Keratinocyte (primary cell): ENCODE results near the gene SRSF4. TPM values are rescaled to one million over a fixed set of nuclear protein-coding genes. Genes with fewer than 3 reads are reported as not detected.

ENCODE experiments used
- DNase-seq: peaks from one replicate; pipeline ENCODE4 v3.0.0-alpha.2; 2011; ENCODE audit warnings: low read depth, missing footprints, low spot score
- FAIRE-seq: peaks from 2 replicates; lab custom pipeline; 2011; peaks lifted over from hg19 to GRCh38; lab: Jason Lieb, UNC
- H2AFZ ChIP-seq: 2 replicates; pipeline ENCODE4 v1.6.0; 2012; ENCODE audit warnings: low read length, control low read depth, inconsistent platforms; ENCODE audit not compliant: control insufficient read depth
- H3K27ac ChIP-seq: 2 replicates; pipeline ENCODE4 v1.5.1; 2011; ENCODE audit warnings: low read length; ENCODE audit not compliant: control insufficient read depth, insufficient read depth
- H3K27me3 ChIP-seq: 3 replicates; pipeline ENCODE4 v1.6.0; 2011; ENCODE audit warnings: low read length; ENCODE audit not compliant: control insufficient read depth, insufficient read depth; ENCODE audit errors: extremely low read depth
- H3K36me3 ChIP-seq, 2 experiments: 2 replicates in 1 of 2; 3 replicates in 1 of 2; pipeline ENCODE4 v1.5.1; 2011; ENCODE audit warnings: low read length in 2 of 2, mild to moderate bottlenecking in 1 of 2; ENCODE audit not compliant: control insufficient read depth in 2 of 2, insufficient read depth in 2 of 2; ENCODE audit errors: extremely low read depth in 1 of 2
- H3K4me1 ChIP-seq: 3 replicates; pipeline ENCODE4 v1.5.1; 2011; ENCODE audit warnings: low read length; ENCODE audit not compliant: control insufficient read depth, insufficient read depth; ENCODE audit errors: extremely low read depth
- H3K4me2 ChIP-seq: 3 replicates; pipeline ENCODE4 v1.6.0; 2011; ENCODE audit warnings: low read depth, low read length; ENCODE audit not compliant: control insufficient read depth, insufficient read depth; ENCODE audit errors: extremely low read depth
- H3K4me3 ChIP-seq, 3 experiments: fragments of 200-600 bp in 1 of 3; sonication (generic) in 1 of 3; 2 replicates in 2 of 3; 3 replicates in 1 of 3; pipeline ENCODE4 v1.5.1; 2011 to 2016; ENCODE audit warnings: low read length in 3 of 3, mild to moderate bottlenecking in 3 of 3, control low read depth in 2 of 3, inconsistent platforms in 1 of 3, low read depth in 1 of 3, mixed read lengths in 1 of 3, mixed run types in 1 of 3, moderate library complexity in 1 of 3; ENCODE audit not compliant: control insufficient read depth in 2 of 3, insufficient read depth in 2 of 3; ENCODE audit errors: extremely low read depth in 1 of 3
- H3K79me2 ChIP-seq: 2 replicates; pipeline ENCODE4 v1.6.0; 2012; ENCODE audit warnings: low read length; ENCODE audit not compliant: control insufficient read depth, insufficient read depth
- H3K9ac ChIP-seq: 3 replicates; pipeline ENCODE4 v1.6.0; 2011; ENCODE audit warnings: low read length; ENCODE audit not compliant: control insufficient read depth, insufficient read depth; ENCODE audit errors: extremely low read depth
- H3K9me1 ChIP-seq: 3 replicates; pipeline ENCODE4 v1.6.0; 2011; ENCODE audit warnings: low read length; ENCODE audit not compliant: control insufficient read depth, insufficient read depth; ENCODE audit errors: extremely low read depth
- H3K9me3 ChIP-seq: 2 replicates; pipeline ENCODE4 v1.5.1; 2012; ENCODE audit warnings: low read depth, low read length; ENCODE audit not compliant: control insufficient read depth
- H4K20me1 ChIP-seq: 3 replicates; pipeline ENCODE4 v1.6.0; 2011; ENCODE audit warnings: low read length; ENCODE audit not compliant: control insufficient read depth, insufficient read depth; ENCODE audit errors: extremely low read depth
- CTCF ChIP-seq, 3 experiments: IDR thresholded peaks in 1 of 3; conservative IDR thresholded peaks in 1 of 3; optimal IDR thresholded peaks in 1 of 3; 2 replicates in 2 of 3; 3 replicates in 1 of 3; pipeline versions ENCODE3 to v1.5.1; 2011; ENCODE audit warnings: low read length in 3 of 3, mild to moderate bottlenecking in 3 of 3, moderate library complexity in 2 of 3, control low read depth in 1 of 3, inconsistent platforms in 1 of 3; ENCODE audit not compliant: insufficient read depth in 2 of 3; ENCODE audit errors: extremely low read depth in 1 of 3
- EZH2 ChIP-seq: IDR thresholded peaks from one replicate; pipeline ENCODE4 v1.6.1; 2012; ENCODE audit warnings: inconsistent platforms, mild to moderate bottlenecking, low read length, moderate library complexity
- dilution Hi-C: fragments of 300-500 bp; cut with MboI; formaldehyde crosslinking; loops from one replicate; pipeline ENCODE4 v1.7.0; 2020; ENCODE audit warnings: low sequenced_read_pairs; ENCODE audit not compliant: extremely low pct_ligation_motif_present
- polyA plus RNA-seq, 5 experiments: library from polyadenylated mRNA; depleted of rRNA in 3 of 5; stranded (reverse) in 3 of 5; stranded (forward) in 1 of 5; unstranded in 1 of 5; fragments of >200 nt; gene quantifications; 1 replicate in 1 of 5; 2 replicates in 3 of 5; 3 replicates in 1 of 5; pipeline versions ENCODE4 v1.2.1 to v1.2.3, GENCODE V29; 2011 to 2012; ENCODE audit warnings: missing spikeins in 2 of 5, low read depth in 1 of 5, low replicate concordance in 1 of 5

SRSF4 gene
- polyA plus RNA-seq, 1 donor (not counting 4 experiments of a cell fraction or from before 2014, with no cell fraction given): 51.0 TPM

GRCh38 chr1:29136391-29136915 lies 45.2 kb downstream of the SRSF4 start:
- H3K4me2 ChIP-seq: no peak overlapping the region
- no peaks in the 10 kb centered on the region for H3K9me3 ChIP-seq
- FAIRE-seq (no peak), DNase-seq (no peak)
- H3K4me3 ChIP-seq: no peak overlapping the region
- no peaks in the 10 kb centered on the region for H3K9me1 ChIP-seq
- no peak overlapping the region for H3K27ac ChIP-seq
- H4K20me1 ChIP-seq: no peaks in the 10 kb centered on the region
- H3K9ac ChIP-seq: no peak overlapping the region
- H2AFZ ChIP-seq: no peak overlapping the region
- no peaks in the 10 kb centered on the region for H3K79me2 ChIP-seq
- TF ChIP-seq CTCF (optimal IDR thresholded peaks at IDR 0.05 in 1 of 3, IDR thresholded peaks at IDR 0.05 in 1 of 3, conservative IDR thresholded peaks at IDR 0.05 in 1 of 3; ENCODE audit: extremely low read depth in 1 of 3, insufficient read depth in 2 of 3, low read length in 3 of 3) (no peak), EZH2 (no peak)
- peaks cover 8% of the 10 kb centered on the region for H3K27me3 ChIP-seq
- H3K36me3 ChIP-seq: no peaks in the 10 kb centered on the region
- dilution Hi-C loops: no loop called here
- peaks cover 5% of the 10 kb centered on the region for H3K4me1 ChIP-seq

- Histone ChIP-seq H3K9ac (no peak overlapping the region), H3K4me1 (peaks cover 5% of the 10 kb centered on the region), H3K4me2 (peak overlapping the region; percentile 41), H3K4me3 (peak overlapping the region in 1 of 3 experiments; percentile 20), H3K9me1 (no peaks in the 10 kb centered on the region), H3K79me2 (no peaks in the 10 kb centered on the region), H3K27me3 (peaks cover 8% of the 10 kb centered on the region), H4K20me1 (no peaks in the 10 kb centered on the region), H2AFZ (no peak overlapping the region), H3K36me3 (no peaks in the 10 kb centered on the region), H3K9me3 (no peaks in the 10 kb centered on the region), H3K27ac (no peak overlapping the region)
- dilution Hi-C loops: no loop called here
- DNase-seq (no peak), FAIRE-seq (no peak)
- no peak for TF ChIP-seq EZH2
- no peak for TF ChIP-seq CTCF (optimal IDR thresholded peaks at IDR 0.05 in 1 of 3, IDR thresholded peaks at IDR 0.05 in 1 of 3, conservative IDR thresholded peaks at IDR 0.05 in 1 of 3; ENCODE audit: extremely low read depth in 1 of 3, insufficient read depth in 2 of 3, low read length in 3 of 3)
Observed at GRCh38 chr1:29134695-29135028, 47.0 kb downstream of the SRSF4 start.
